ENCODE data around the gene NLGN4X. TPM values are rescaled to one million over a fixed set of nuclear protein-coding genes. Genes with fewer than 3 reads are reported as not detected.

Gene NLGN4X
- polyA plus RNA-seq, 1 experiment, result 1.1 TPM

- TF ChIP-seq, protein P1, sequence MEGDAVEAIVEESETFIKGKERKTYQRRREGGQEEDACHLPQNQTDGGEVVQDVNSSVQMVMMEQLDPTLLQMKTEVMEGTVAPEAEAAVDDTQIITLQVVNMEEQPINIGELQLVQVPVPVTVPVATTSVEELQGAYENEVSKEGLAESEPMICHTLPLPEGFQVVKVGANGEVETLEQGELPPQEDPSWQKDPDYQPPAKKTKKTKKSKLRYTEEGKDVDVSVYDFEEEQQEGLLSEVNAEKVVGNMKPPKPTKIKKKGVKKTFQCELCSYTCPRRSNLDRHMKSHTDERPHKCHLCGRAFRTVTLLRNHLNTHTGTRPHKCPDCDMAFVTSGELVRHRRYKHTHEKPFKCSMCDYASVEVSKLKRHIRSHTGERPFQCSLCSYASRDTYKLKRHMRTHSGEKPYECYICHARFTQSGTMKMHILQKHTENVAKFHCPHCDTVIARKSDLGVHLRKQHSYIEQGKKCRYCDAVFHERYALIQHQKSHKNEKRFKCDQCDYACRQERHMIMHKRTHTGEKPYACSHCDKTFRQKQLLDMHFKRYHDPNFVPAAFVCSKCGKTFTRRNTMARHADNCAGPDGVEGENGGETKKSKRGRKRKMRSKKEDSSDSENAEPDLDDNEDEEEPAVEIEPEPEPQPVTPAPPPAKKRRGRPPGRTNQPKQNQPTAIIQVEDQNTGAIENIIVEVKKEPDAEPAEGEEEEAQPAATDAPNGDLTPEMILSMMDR (IDR thresholded peaks at IDR 0.05; ENCODE audit: insufficient read depth, low read depth, low read length), result no peak
- ChIA-PET POLR2A (no interaction called here), CTCF (no interaction called here)
- no peaks in the 10 kb centered on the region for H3K27me3 ChIP-seq (ENCODE audit: control insufficient read depth, insufficient read depth, low read length)
- DNase-seq (ENCODE audit: low read depth), result no peak
- no peaks in the 10 kb centered on the region for H3K36me3 ChIP-seq (ENCODE audit: control insufficient read depth, insufficient read depth, low read length)
- H3K4me3 ChIP-seq (ENCODE audit: low read depth, low read length), result no peak overlapping the region
Observed at GRCh38 chrX:6187256-6187655, 41.4 kb downstream of the NLGN4X start.

DNA sequence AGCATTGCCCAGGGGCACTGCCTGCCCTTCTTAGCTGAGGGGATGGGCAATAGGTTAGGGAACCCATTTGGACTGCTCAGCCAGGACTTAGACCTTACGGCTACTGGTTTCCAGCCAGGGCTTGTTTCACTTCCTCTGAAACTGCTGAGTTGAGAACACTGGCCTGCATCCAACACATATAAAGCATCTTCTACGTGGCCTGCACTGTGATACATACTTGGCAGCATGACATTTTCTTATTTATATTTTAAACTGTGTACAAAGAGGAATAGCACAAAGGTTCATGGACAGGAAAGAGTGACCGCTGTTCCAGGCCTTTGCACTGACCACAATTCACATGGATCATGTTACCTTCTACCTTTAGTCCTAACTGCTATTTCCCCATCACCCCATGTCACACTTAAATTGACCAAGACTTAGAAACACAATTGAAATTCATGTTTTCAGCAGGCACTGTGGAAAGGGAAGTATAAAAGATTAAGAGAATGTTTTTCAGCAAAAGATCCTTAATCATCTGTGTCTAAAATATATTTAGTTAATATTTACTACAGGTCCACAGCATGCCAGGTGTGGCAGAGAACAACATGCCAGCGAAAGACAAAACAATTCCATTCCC lies 43.7 kb downstream of the NLGN4X start:
- ChIA-PET POLR2A (no interaction called here), CTCF (no interaction called here)
- DNase-seq (ENCODE audit: low read depth), result no peak
- Histone ChIP-seq H3K36me3 (ENCODE audit: control insufficient read depth, insufficient read depth, low read length) (no peaks in the 10 kb centered on the region), H3K27me3 (ENCODE audit: control insufficient read depth, insufficient read depth, low read length) (no peaks in the 10 kb centered on the region), H3K4me3 (ENCODE audit: low read depth, low read length) (no peak overlapping the region)
- TF ChIP-seq, protein P1 (IDR thresholded peaks at IDR 0.05; ENCODE audit: insufficient read depth, low read depth, low read length), result no peak

DNA sequence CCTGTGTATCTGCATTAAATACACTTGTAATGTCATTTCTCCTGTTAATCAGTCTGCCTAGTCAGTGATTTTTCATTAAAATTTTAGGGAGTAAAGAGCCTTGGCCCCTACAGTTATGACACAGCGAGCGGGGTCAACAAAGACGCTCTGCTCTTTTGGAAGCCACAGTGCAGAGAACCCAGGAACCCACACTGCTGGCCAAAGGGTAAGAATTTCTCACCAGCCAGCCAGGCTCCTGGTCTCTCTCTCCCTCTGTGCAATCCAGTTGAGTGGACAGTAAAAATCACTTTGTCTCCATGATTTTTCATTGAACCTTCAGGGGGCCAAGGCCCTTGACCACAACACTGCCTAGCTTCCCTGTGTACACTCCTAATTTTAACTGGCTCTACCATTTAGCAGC lies 52.8 kb downstream of the NLGN4X start:
- ChIA-PET POLR2A (no interaction called here), CTCF (no interaction called here)
- TF ChIP-seq, protein P1 (IDR thresholded peaks at IDR 0.05; ENCODE audit: insufficient read depth, low read depth, low read length), result no peak
- Histone ChIP-seq H3K27me3 (ENCODE audit: control insufficient read depth, insufficient read depth, low read length) (no peaks in the 10 kb centered on the region), H3K4me3 (ENCODE audit: low read depth, low read length) (no peak overlapping the region), H3K36me3 (ENCODE audit: control insufficient read depth, insufficient read depth, low read length) (no peaks in the 10 kb centered on the region)
- DNase-seq (ENCODE audit: low read depth), result no peak

- DNase-seq (ENCODE audit: low read depth), result no peak
- TF ChIP-seq, protein P1 (IDR thresholded peaks at IDR 0.05; ENCODE audit: insufficient read depth, low read depth, low read length), result no peak
- H3K27me3 ChIP-seq (ENCODE audit: control insufficient read depth, insufficient read depth, low read length), result no peaks in the 10 kb centered on the region
Observed at GRCh38 chrX:6170424-6170823, 58.2 kb downstream of the NLGN4X start.

DNA sequence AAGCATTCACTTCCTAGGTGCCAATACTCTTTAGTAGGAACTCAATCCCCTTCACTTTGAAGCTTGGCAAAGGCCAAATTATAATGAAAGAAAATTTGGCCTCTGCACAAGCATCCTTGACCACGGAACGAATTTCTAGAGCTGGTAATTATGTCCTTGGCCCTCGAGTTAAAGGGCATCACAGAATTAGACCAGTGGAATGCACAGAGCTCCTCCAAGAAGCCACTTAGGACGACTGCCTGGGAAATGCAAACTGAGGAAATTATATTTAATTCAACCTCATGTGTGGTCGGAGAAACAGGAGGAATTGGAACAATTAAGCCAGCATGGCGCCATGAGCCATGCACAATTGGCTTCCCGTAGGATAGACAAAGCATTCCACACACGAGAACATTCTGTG lies 59.3 kb downstream of the NLGN4X start:
- ChIA-PET CTCF (no interaction called here), POLR2A (no interaction called here)
- DNase-seq (ENCODE audit: low read depth), result no peak
- TF ChIP-seq, protein P1 (IDR thresholded peaks at IDR 0.05; ENCODE audit: insufficient read depth, low read depth, low read length), result no peak
- no peak overlapping the region for H3K4me3 ChIP-seq (ENCODE audit: low read depth, low read length)
- H3K36me3 ChIP-seq (ENCODE audit: control insufficient read depth, insufficient read depth, low read length), result no peaks in the 10 kb centered on the region
- H3K27me3 ChIP-seq (ENCODE audit: control insufficient read depth, insufficient read depth, low read length), result no peaks in the 10 kb centered on the region

More at GRCh38 chrX:6170424-6170823, 58.2 kb downstream of the NLGN4X start:
- POLR2A ChIA-PET, result no interaction called here
- no peaks in the 10 kb centered on the region for H3K36me3 ChIP-seq (ENCODE audit: control insufficient read depth, insufficient read depth, low read length)
- no peak overlapping the region for H3K4me3 ChIP-seq (ENCODE audit: low read depth, low read length)
- CTCF ChIA-PET, result no interaction called here
